Parathyroid adenoma (tissue), 2 donors: Measurements from ENCODE around the gene NHSL1.

ENCODE experiments used
- H2AFZ ChIP-seq: fragments of 300-600 bp; sonication (generic); one replicate; pipeline ENCODE4 v1.7.0; 2017; ENCODE audit warnings: antibody characterized with exemption, mild to moderate bottlenecking
- H3K27ac ChIP-seq: fragments of 300-600 bp; sonication (generic); one replicate; pipeline ENCODE4 v1.7.0; 2017
- H3K27me3 ChIP-seq: fragments of 300-600 bp; sonication (generic); one replicate; pipeline ENCODE4 v1.7.0; 2017; ENCODE audit warnings: low read length; ENCODE audit not compliant: control insufficient read depth, insufficient read depth
- H3K36me3 ChIP-seq: fragments of 300-600 bp; sonication (generic); one replicate; pipeline ENCODE4 v1.7.0; 2017; ENCODE audit warnings: low read length; ENCODE audit not compliant: control insufficient read depth, insufficient read depth
- H3K4me1 ChIP-seq: fragments of 300-600 bp; sonication (generic); one replicate; pipeline ENCODE4 v1.7.0; 2017; ENCODE audit warnings: control low read depth
- H3K4me2 ChIP-seq: fragments of 300-600 bp; sonication (generic); one replicate; pipeline ENCODE4 v1.7.0; 2017; ENCODE audit warnings: low read length
- H3K4me3 ChIP-seq: fragments of 300-600 bp; sonication (generic); one replicate; pipeline ENCODE4 v1.7.0; 2017; ENCODE audit warnings: low read depth, low read length
- H3K79me2 ChIP-seq: fragments of 300-600 bp; sonication (generic); one replicate; pipeline ENCODE4 v1.7.0; 2017; ENCODE audit warnings: control low read depth
- H3K9ac ChIP-seq: fragments of 300-600 bp; sonication (generic); one replicate; pipeline ENCODE4 v1.7.0; 2017; ENCODE audit warnings: mild to moderate bottlenecking
- H3K9me3 ChIP-seq: fragments of 300-600 bp; sonication (generic); one replicate; pipeline ENCODE4 v1.7.0; 2017; ENCODE audit warnings: low read length; ENCODE audit not compliant: control insufficient read depth
- CTCF ChIP-seq: fragments of 300-600 bp; sonication (generic); IDR thresholded peaks from one replicate; pipeline ENCODE4 v1.7.0; 2017; ENCODE audit warnings: antibody characterized with exemption, mild to moderate bottlenecking
- donor health status: primary hyperparathyroidism.

The NHSL1 gene

GRCh38 chr6:138389551-138389950 lies 109.7 kb downstream of the NHSL1 start:
- no peak overlapping the region for H3K4me3 ChIP-seq
- no peak overlapping the region for H3K9ac ChIP-seq
- peaks cover 6% of the 10 kb centered on the region for H3K4me1 ChIP-seq
- H3K9me3 ChIP-seq, result no peaks in the 10 kb centered on the region
- no peak for TF ChIP-seq CTCF
- H3K4me2 ChIP-seq, result no peak overlapping the region
- H3K27me3 ChIP-seq, result no peaks in the 10 kb centered on the region
- no peaks in the 10 kb centered on the region for H3K79me2 ChIP-seq
- H3K36me3 ChIP-seq, result no peaks in the 10 kb centered on the region
- H2AFZ ChIP-seq, result no peak overlapping the region
- H3K27ac ChIP-seq, result no peak overlapping the region

GRCh38 chr6:138387577-138388368 lies 111.5 kb downstream of the NHSL1 start:
- no peaks in the 10 kb centered on the region for H3K27me3 ChIP-seq
- H3K27ac ChIP-seq, result no peak overlapping the region
- no peak overlapping the region for H3K4me2 ChIP-seq
- no peak for TF ChIP-seq CTCF
- no peak overlapping the region for H2AFZ ChIP-seq
- no peaks in the 10 kb centered on the region for H3K79me2 ChIP-seq
- no peaks in the 10 kb centered on the region for H3K36me3 ChIP-seq
- no peaks in the 10 kb centered on the region for H3K9me3 ChIP-seq
- H3K9ac ChIP-seq, result no peak overlapping the region
- H3K4me3 ChIP-seq, result no peak overlapping the region
- peaks cover 3% of the 10 kb centered on the region for H3K4me1 ChIP-seq

GRCh38 chr6:138386897-138387296 lies 112.4 kb downstream of the NHSL1 start:
- TF ChIP-seq CTCF, result no peak
- H3K27me3 ChIP-seq, result no peaks in the 10 kb centered on the region
- H3K4me2 ChIP-seq, result no peak overlapping the region
- H3K4me3 ChIP-seq, result no peak overlapping the region
- no peaks in the 10 kb centered on the region for H3K36me3 ChIP-seq
- no peak overlapping the region for H3K9ac ChIP-seq
- no peaks in the 10 kb centered on the region for H3K79me2 ChIP-seq
- H3K4me1 ChIP-seq, result peaks cover 3% of the 10 kb centered on the region
- no peak overlapping the region for H3K27ac ChIP-seq
- no peaks in the 10 kb centered on the region for H3K9me3 ChIP-seq
- H2AFZ ChIP-seq, result no peak overlapping the region

- Histone ChIP-seq H3K4me3 (no peak overlapping the region), H3K9ac (no peak overlapping the region), H3K27me3 (no peaks in the 10 kb centered on the region), H3K79me2 (no peaks in the 10 kb centered on the region), H3K4me1 (peaks cover 7% of the 10 kb centered on the region), H3K4me2 (no peak overlapping the region), H3K36me3 (no peaks in the 10 kb centered on the region), H3K9me3 (no peaks in the 10 kb centered on the region), H3K27ac (no peak overlapping the region), H2AFZ (peak overlapping the region; percentile 23)
- TF ChIP-seq CTCF, result no peak
These were observed 115.5 kb downstream of the NHSL1 start for GRCh38 chr6:138383776-138384175.
